Measurements from ENCODE around the gene CCR5AS.
"Not testable (repeated sequence)": the region's sequence is repeated elsewhere in the genome, so short reads cannot be mapped to it uniquely, and the experiment has no call there.

The CCR5AS gene

GRCh38 chr3:46405301-46406019, 1.4 kb downstream of the CCR5AS start:
- no peak for DNase-seq (ENCODE audit: low read depth in 2 of 2)

GRCh38 chr3:46402902-46403301, 4.0 kb downstream of the CCR5AS start:
- not testable (repeated sequence) for DNase-seq (ENCODE audit: low read depth in 2 of 2)

- DNase-seq (ENCODE audit: low read depth in 2 of 2) = no peak
Measured at GRCh38 chr3:46401579-46401978, 5.3 kb downstream of the CCR5AS start.

- no peak for DNase-seq (ENCODE audit: low read depth in 2 of 2)
Measured at GRCh38 chr3:46400846-46401245, 6.0 kb downstream of the CCR5AS start.

GRCh38 chr3:46400000-46400734, 6.7 kb downstream of the CCR5AS start:
- no peak for DNase-seq (ENCODE audit: low read depth in 2 of 2)

GRCh38 chr3:46399557-46399956, 7.3 kb downstream of the CCR5AS start:
- no peak for DNase-seq (ENCODE audit: low read depth in 2 of 2)

GRCh38 chr3:46399098-46399497, 7.8 kb downstream of the CCR5AS start:
- no peak for DNase-seq (ENCODE audit: low read depth in 2 of 2)

GRCh38 chr3:46398186-46398955, 8.5 kb downstream of the CCR5AS start:
- DNase-seq (ENCODE audit: low read depth in 2 of 2) = no peak

GRCh38 chr3:46397111-46397510, 9.8 kb downstream of the CCR5AS start:
- no peak for DNase-seq (ENCODE audit: low read depth in 2 of 2)

- DNase-seq (ENCODE audit: low read depth in 2 of 2) = no peak
Measured at GRCh38 chr3:46395766-46396530, 10.9 kb downstream of the CCR5AS start.

- DNase-seq (ENCODE audit: low read depth in 2 of 2) = no peak
Measured at GRCh38 chr3:46395210-46395661, 11.6 kb downstream of the CCR5AS start.

- DNase-seq (ENCODE audit: low read depth in 2 of 2) = no peak
Measured at GRCh38 chr3:46393554-46394434, 13.1 kb downstream of the CCR5AS start.

GRCh38 chr3:46393011-46393410, 13.9 kb downstream of the CCR5AS start:
- no peak for DNase-seq (ENCODE audit: low read depth in 2 of 2)

GRCh38 chr3:46391526-46391925, 15.3 kb downstream of the CCR5AS start:
- not testable (repeated sequence) for DNase-seq (ENCODE audit: low read depth in 2 of 2)

GRCh38 chr3:46389306-46389705, 17.6 kb downstream of the CCR5AS start:
- no peak for DNase-seq (ENCODE audit: low read depth in 2 of 2)

GRCh38 chr3:46388847-46389246, 18.0 kb downstream of the CCR5AS start:
- DNase-seq (ENCODE audit: low read depth in 2 of 2) = not testable (repeated sequence)

- DNase-seq (ENCODE audit: low read depth in 2 of 2) = no peak
Measured at GRCh38 chr3:46386205-46386604, 20.7 kb downstream of the CCR5AS start.

- DNase-seq (ENCODE audit: low read depth in 2 of 2) = no peak
Measured at GRCh38 chr3:46383951-46384330, 22.9 kb downstream of the CCR5AS start.

GRCh38 chr3:46383211-46383950, 23.5 kb downstream of the CCR5AS start:
- DNase-seq (ENCODE audit: low read depth in 2 of 2) = no peak

GRCh38 chr3:46381625-46382024, 25.2 kb downstream of the CCR5AS start:
- DNase-seq (ENCODE audit: low read depth in 2 of 2) = no peak

Data from stimulated activated CD8-positive, alpha-beta memory T cell treated with anti-CD3 and anti-CD28 coated beads, Interleukin-2, amount 100 ng/mL, for 48 hours (primary cell).